22Rv1 (cell line): Measurements from ENCODE around the gene CHD1.
"Not testable (repeated sequence)": the region's sequence is repeated elsewhere in the genome, so short reads cannot be mapped to it uniquely, and the experiment has no call there.

Source experiments
- H3K27ac ChIP-seq: fragments of 450-650 bp; 2 replicates; pipeline ENCODE4 v1.5.1; 2017
- ZFX ChIP-seq: fragments of 450-650 bp; IDR thresholded peaks from 2 replicates; pipeline ENCODE4 v1.6.1; 2017; ENCODE audit warnings: antibody characterized with exemption, borderline replicate concordance
- TF ChIP-seq, protein P1 (sequence below): fragments of 450-650 bp; IDR thresholded peaks from 2 replicates; pipeline ENCODE4 v1.5.1; 2017; ENCODE audit warnings: mild to moderate bottlenecking

Gene CHD1

DNA sequence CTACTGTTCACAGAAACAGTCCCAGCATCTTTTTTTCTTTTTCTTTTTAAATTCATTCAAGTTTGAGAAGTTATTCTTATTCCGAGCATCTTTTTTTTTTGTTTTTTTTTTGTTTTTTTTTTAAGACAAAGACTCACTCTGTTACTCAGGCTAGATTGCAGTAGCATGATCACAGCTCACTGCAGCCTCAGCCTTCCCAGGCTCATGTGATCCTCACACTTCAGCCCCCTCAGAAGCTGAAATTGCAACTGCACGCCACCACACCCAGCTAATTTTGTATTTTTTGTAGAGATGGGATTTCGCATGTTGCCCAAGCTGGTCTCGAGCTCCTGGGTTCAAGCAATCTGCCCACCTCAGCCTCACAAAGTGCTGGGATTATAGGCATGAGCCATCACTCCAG lies 36.4 kb upstream of the CHD1 start:
- TF ChIP-seq, protein P1, sequence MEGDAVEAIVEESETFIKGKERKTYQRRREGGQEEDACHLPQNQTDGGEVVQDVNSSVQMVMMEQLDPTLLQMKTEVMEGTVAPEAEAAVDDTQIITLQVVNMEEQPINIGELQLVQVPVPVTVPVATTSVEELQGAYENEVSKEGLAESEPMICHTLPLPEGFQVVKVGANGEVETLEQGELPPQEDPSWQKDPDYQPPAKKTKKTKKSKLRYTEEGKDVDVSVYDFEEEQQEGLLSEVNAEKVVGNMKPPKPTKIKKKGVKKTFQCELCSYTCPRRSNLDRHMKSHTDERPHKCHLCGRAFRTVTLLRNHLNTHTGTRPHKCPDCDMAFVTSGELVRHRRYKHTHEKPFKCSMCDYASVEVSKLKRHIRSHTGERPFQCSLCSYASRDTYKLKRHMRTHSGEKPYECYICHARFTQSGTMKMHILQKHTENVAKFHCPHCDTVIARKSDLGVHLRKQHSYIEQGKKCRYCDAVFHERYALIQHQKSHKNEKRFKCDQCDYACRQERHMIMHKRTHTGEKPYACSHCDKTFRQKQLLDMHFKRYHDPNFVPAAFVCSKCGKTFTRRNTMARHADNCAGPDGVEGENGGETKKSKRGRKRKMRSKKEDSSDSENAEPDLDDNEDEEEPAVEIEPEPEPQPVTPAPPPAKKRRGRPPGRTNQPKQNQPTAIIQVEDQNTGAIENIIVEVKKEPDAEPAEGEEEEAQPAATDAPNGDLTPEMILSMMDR = no peak
- no peak for TF ChIP-seq ZFX
- H3K27ac ChIP-seq = no peak overlapping the region

DNA sequence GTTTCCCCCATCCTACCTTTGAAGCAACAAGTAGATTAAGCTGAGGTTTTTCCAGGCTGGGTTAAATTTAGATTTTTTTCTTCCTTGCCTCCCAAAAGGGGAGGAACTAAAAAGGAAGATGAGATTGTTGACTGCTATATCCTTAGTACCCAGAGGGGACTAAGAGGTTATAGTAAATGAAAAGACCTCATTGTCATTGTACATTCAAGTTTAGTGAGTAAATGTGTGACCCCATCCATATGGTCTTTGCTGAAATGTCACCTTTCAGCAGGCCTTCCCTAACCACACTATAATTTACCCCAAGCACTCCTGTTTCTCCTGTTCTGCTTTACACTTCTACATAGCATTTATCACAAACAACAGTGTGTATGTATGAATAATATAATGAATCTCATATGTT lies 35.8 kb upstream of the CHD1 start:
- no peak for TF ChIP-seq ZFX
- TF ChIP-seq, protein P1 = no peak
- H3K27ac ChIP-seq = no peak overlapping the region

DNA sequence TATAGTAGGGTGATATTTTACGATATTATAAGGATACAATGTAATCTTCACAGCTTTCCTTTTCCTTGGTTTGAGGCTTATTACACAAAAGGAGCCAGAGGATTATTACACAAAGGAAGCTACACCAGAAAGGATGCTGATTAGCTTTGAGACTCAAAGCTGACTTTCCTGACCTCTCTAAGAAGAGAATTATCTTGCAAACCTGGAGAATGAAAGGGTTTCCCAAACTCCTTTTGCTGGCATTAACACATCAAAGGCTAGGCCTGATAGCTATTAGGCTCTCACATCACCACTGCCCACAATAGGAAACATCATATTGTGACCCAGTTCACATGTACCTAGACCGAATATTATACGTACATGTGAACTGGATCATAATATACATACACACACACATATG lies 34.2 kb upstream of the CHD1 start:
- H3K27ac ChIP-seq = no peak overlapping the region
- TF ChIP-seq ZFX = no peak
- TF ChIP-seq, protein P1 = no peak

DNA sequence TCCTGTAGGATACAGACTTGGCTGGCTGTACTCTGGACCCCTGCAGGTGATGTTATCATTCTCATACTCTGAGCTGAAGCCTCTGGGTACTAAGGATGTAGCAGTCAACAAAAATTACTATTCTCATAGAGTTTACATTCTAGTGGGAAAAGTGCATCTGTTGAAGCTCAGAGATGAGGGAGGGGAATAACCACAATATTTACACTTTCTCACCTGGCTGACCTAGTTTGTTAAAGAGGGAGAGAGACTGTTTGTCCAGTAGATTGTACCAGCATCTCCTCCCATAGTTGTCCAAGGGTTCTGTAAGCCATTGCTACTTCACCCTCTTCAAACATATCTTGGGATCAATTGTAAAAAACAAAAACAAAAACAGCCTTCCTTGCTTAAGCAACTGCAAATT lies 33.8 kb upstream of the CHD1 start:
- no peak overlapping the region for H3K27ac ChIP-seq
- TF ChIP-seq, protein P1 = no peak
- TF ChIP-seq ZFX = no peak

DNA sequence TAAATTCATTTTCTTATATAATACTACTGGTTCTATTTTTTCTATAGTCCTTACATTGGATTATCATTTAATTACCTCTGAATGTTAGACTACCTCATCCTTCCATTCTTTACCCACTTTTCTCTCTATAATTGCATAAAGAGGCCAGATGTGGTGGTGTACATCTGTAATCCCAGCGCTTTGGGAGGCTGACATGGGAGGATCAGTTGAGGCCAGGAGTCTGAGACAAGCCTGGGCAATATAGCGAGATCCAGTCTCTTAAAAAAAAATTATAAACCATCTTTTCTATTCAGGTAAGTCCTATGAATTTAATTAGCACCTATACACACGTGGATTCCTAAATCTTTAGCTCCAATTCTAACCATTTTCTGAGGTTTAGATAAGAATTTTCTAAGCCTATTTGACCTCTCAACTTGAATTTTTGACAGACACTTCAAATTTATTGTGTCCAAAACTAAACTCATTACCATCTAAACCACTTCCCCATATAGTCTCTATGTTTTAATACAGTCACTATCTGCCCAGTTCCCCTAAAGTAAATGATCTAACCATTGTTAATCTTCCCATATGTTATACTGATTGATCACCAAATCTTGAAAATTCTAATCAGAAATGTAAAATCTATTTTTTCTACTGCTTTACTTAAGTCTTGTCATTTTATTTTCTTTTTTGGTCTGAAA lies 33.0 kb upstream of the CHD1 start:
- no peak overlapping the region for H3K27ac ChIP-seq
- no peak for TF ChIP-seq ZFX
- TF ChIP-seq, protein P1 = no peak

DNA sequence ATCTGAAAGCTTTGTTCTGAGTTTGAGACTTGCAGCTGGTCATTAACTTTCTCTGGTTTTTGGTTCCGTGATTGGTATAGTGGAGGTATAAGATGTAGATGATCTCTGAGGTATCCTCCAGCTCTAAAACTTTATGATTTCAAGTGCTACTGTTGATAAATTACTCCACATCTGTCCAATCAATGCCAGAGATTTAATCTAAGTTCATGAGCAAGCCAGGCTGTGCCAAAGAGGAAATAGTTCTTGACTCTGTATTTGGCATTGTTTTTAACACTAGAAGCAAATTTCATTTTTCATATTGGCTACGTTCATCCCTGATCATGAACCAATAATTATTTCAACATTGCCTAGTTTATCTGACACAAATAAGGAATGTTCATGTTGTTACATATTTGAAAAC lies 28.5 kb upstream of the CHD1 start:
- no peak overlapping the region for H3K27ac ChIP-seq
- TF ChIP-seq, protein P1 = no peak
- TF ChIP-seq ZFX = no peak

DNA sequence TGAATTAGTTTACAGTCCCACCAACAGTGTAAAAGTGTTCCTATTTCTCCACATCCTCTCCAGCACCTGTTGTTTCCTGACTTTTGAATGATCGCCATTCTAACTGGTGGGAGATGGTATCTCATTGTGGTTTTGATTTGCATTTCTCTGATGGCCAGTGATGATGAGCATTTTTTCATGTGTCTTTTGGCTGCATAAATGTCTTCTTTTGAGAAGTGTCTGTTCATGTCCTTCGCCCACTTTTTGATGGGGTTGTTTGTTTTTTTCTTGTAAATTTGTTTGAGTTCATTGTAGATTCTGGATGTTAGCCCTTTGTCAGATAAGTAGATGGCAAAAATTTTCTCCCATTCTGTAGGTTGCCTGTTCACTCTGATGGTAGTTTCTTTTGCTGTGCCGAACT lies 27.1 kb upstream of the CHD1 start:
- not testable (repeated sequence) for H3K27ac ChIP-seq

DNA sequence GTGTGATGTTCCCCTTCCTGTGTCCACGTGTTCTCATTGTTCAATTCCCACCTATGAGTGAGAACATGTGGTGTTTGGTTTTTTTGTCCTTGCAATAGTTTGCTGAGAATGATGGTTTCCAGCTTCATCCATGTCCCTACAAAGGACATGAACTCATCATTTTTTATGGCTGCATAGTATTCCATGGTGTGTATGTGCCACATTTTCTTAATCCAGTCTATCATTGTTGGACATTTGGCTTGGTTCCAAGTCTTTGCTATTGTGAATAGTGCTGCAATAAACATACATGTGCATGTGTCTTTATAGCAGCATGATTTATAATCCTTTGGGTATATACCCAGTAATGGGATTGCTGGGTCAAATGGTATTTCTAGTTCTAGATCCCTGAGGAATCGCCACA lies 26.7 kb upstream of the CHD1 start:
- not testable (repeated sequence) for H3K27ac ChIP-seq
